ENCODE measurements around the gene LPIN3. TPM values are rescaled to one million over a fixed set of nuclear protein-coding genes. Genes with fewer than 3 reads are reported as not detected.

LPIN3 gene
- total and polyA plus RNA-seq, 2 of the 4 experiments (the other 2 are of a cell fraction) = 2.3 to 8.3 TPM

GRCh38 chr20:41390889-41391288, 50.3 kb downstream of the LPIN3 start:
- Histone ChIP-seq H2BK5ac (ENCODE audit: low read depth, low read length, poor library complexity, severe bottlenecking) (no peak overlapping the region), H4K8ac (ENCODE audit: low read depth in 2 of 2, low read length in 2 of 2) (no peak overlapping the region), H3K56ac (ENCODE audit: extremely low read depth, insufficient read depth, low read length) (no peak overlapping the region), H4K20me1 (ENCODE audit: insufficient read depth, low read length) (no peaks in the 10 kb centered on the region), H3K4me1 (ENCODE audit: control insufficient read depth, insufficient read depth, low read length) (peaks cover 2% of the 10 kb centered on the region; the same call in 1 of the 2 replicates), H2AFZ (replicated peaks; ENCODE audit: low read length, poor library complexity) (no peak overlapping the region), H3K14ac (replicated peaks; ENCODE audit: low read depth, low read length) (no peak overlapping the region), H2BK120ac (ENCODE audit: low read depth, low read length) (no peak overlapping the region), H3K18ac (ENCODE audit: low read depth, low read length) (no peak overlapping the region), H2BK15ac (ENCODE audit: low read depth, low read length) (no peak overlapping the region), H2AK5ac (ENCODE audit: low read depth, low read length) (no peak overlapping the region), H3K79me1 (ENCODE audit: low read depth in 1 of 2, low read length in 2 of 2) (no peaks in the 10 kb centered on the region), H3K4ac (ENCODE audit: low read depth, low read length) (no peak overlapping the region), H2BK20ac (ENCODE audit: low read depth, low read length) (no peak overlapping the region), H3K4me2 (ENCODE audit: low read depth, low read length) (no peak overlapping the region), H3K36me3 (ENCODE audit: control insufficient read depth, insufficient read depth, low read length) (no peaks in the 10 kb centered on the region), H3K9ac (ENCODE audit: low read depth, low read length) (no peak overlapping the region), H4K5ac (ENCODE audit: low read depth, low read length) (no peak overlapping the region), H3K9me3 (ENCODE audit: control insufficient read depth, insufficient read depth, low read length) (no peaks in the 10 kb centered on the region), H3K4me3 (ENCODE audit: insufficient read depth, low read depth, low read length) (no peak overlapping the region), H3K9me1 (ENCODE audit: insufficient read depth, low read length) (no peaks in the 10 kb centered on the region), H3K27me3 (ENCODE audit: control insufficient read depth, insufficient read depth, low read length) (peaks cover 6% of the 10 kb centered on the region), H3K27ac (ENCODE audit: insufficient read depth, low read length) (no peak overlapping the region), H3K23ac (ENCODE audit: low read depth, low read length) (no peak overlapping the region), H2AK9ac (replicated peaks; ENCODE audit: low read depth, low read length, poor library complexity) (no peak overlapping the region), H4K91ac (ENCODE audit: insufficient read depth, low read depth, low read length) (no peak overlapping the region)
- intact Hi-C loops (cut with micrococcal nuclease) = no loop called here
- no TSS peak for BruUV-seq (replicated peaks)
- TF ChIP-seq, protein P1, sequence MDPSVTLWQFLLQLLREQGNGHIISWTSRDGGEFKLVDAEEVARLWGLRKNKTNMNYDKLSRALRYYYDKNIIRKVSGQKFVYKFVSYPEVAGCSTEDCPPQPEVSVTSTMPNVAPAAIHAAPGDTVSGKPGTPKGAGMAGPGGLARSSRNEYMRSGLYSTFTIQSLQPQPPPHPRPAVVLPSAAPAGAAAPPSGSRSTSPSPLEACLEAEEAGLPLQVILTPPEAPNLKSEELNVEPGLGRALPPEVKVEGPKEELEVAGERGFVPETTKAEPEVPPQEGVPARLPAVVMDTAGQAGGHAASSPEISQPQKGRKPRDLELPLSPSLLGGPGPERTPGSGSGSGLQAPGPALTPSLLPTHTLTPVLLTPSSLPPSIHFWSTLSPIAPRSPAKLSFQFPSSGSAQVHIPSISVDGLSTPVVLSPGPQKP (IDR thresholded peaks at IDR 0.05; ENCODE audit: borderline replicate concordance, low read depth, low read length) = no peak
- TF ChIP-seq CEBPB (IDR thresholded peaks at IDR 0.05; ENCODE audit: low read depth, low read length) = peak; percentile 85
- in situ Hi-C loops (cut with MboI; ENCODE audit: low sequenced_read_pairs) = no loop called here
- ChIA-PET POLR2A (ENCODE audit: unreplicated experiment) (no interaction called here), CTCF (no interaction called here)
- dilution Hi-C loops (cut with HindIII; ENCODE audit: low sequenced_read_pairs, unreplicated experiment) = no loop called here
- ATAC-seq (ENCODE audit: low read depth) = no peak
- WGBS, 2 experiments (ENCODE audit: extremely low coverage in 2 of 2, insufficient read length in 1 of 2) = no CpG with 5 or more reads among the region's 3 CpGs
- DNase-seq = no peak

Measured in IMR-90 (cell line).